ENCODE results near the gene SQSTM1.
"Not testable (repeated sequence)": the region's sequence is repeated elsewhere in the genome, so short reads cannot be mapped to it uniquely, and the experiment has no call there.

Gene SQSTM1

DNA sequence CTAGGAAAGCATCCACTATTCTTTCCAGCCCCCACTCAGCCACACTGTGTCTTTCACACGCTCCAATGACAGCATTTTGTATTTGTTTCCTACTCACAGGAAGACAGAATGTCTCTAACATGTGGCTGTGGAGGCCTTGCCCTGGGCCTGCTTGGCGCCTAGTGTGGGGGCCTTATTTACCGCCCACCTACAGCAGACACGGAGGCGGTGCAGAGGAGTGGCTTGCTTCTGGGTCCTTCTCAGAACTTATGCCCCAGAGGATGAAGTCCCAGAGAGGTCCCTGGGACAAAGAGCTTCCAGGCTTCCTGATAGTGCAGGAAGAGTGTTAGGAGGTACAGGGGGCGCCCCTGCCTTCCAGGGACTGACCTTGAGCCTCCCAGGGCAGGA, 46.4 kb downstream of the SQSTM1 start:
- H3K4me1 ChIP-seq (ENCODE audit: control insufficient read depth, insufficient read depth, low read length, poor library complexity, severe bottlenecking): no peaks in the 10 kb centered on the region
- H3K27me3 ChIP-seq (replicated peaks; ENCODE audit: control insufficient read depth, insufficient read depth, low read length, poor library complexity, severe bottlenecking): no peaks in the 10 kb centered on the region
- no peak overlapping the region for H3K27ac ChIP-seq (ENCODE audit: insufficient read depth, low read length, poor library complexity, severe bottlenecking)
- H3K4me3 ChIP-seq (ENCODE audit: insufficient read depth, low read depth, low read length, poor library complexity, severe bottlenecking): no peak overlapping the region
- no peak for DNase-seq
- peaks cover 12% of the 10 kb centered on the region for H3K36me3 ChIP-seq (ENCODE audit: control insufficient read depth, insufficient read depth, low read length)
- no peaks in the 10 kb centered on the region for H3K9me3 ChIP-seq (ENCODE audit: control insufficient read depth, low read length)

DNA sequence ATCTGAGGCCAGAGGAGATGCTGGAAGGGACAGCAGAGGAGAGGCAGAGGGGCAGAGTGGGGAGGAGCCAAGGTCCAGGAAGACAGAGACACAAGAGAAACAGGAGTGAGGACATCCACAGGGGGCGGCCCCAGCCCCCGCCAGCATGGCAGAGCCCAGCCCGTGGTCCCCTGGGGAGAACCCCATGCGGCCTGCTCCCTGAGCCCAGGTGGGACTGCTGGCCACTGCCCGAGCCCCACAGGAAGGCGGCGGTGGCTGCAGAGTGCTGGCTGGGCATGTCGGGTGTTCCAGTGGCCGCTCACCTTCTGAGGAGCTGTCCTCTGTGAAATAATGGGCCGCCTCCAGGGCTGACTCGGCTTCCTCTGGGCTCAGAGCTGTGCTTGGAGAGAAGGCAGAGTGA, 46.8 kb downstream of the SQSTM1 start:
- Histone ChIP-seq H3K9me3 (ENCODE audit: control insufficient read depth, low read length) (no peaks in the 10 kb centered on the region), H3K4me3 (ENCODE audit: insufficient read depth, low read depth, low read length, poor library complexity, severe bottlenecking) (no peak overlapping the region), H3K36me3 (ENCODE audit: control insufficient read depth, insufficient read depth, low read length) (peaks cover 12% of the 10 kb centered on the region), H3K4me1 (ENCODE audit: control insufficient read depth, insufficient read depth, low read length, poor library complexity, severe bottlenecking) (no peaks in the 10 kb centered on the region), H3K27me3 (replicated peaks; ENCODE audit: control insufficient read depth, insufficient read depth, low read length, poor library complexity, severe bottlenecking) (no peaks in the 10 kb centered on the region), H3K27ac (ENCODE audit: insufficient read depth, low read length, poor library complexity, severe bottlenecking) (no peak overlapping the region)
- DNase-seq: no peak

GRCh38 chr5:179868541-179868940, 47.8 kb downstream of the SQSTM1 start:
- H3K36me3 ChIP-seq (ENCODE audit: control insufficient read depth, insufficient read depth, low read length): peaks cover 19% of the 10 kb centered on the region
- no peak overlapping the region for H3K4me3 ChIP-seq (ENCODE audit: insufficient read depth, low read depth, low read length, poor library complexity, severe bottlenecking)
- no peaks in the 10 kb centered on the region for H3K4me1 ChIP-seq (ENCODE audit: control insufficient read depth, insufficient read depth, low read length, poor library complexity, severe bottlenecking)
- H3K27ac ChIP-seq (ENCODE audit: insufficient read depth, low read length, poor library complexity, severe bottlenecking): no peak overlapping the region
- no peaks in the 10 kb centered on the region for H3K9me3 ChIP-seq (ENCODE audit: control insufficient read depth, low read length)
- DNase-seq: no peak
- no peaks in the 10 kb centered on the region for H3K27me3 ChIP-seq (replicated peaks; ENCODE audit: control insufficient read depth, insufficient read depth, low read length, poor library complexity, severe bottlenecking)

- H3K27ac ChIP-seq (ENCODE audit: insufficient read depth, low read length, poor library complexity, severe bottlenecking): no peak overlapping the region
- H3K4me3 ChIP-seq (ENCODE audit: insufficient read depth, low read depth, low read length, poor library complexity, severe bottlenecking): no peak overlapping the region
- no peaks in the 10 kb centered on the region for H3K9me3 ChIP-seq (ENCODE audit: control insufficient read depth, low read length)
- H3K36me3 ChIP-seq (ENCODE audit: control insufficient read depth, insufficient read depth, low read length): peaks cover 24% of the 10 kb centered on the region
- no peaks in the 10 kb centered on the region for H3K27me3 ChIP-seq (replicated peaks; ENCODE audit: control insufficient read depth, insufficient read depth, low read length, poor library complexity, severe bottlenecking)
- H3K4me1 ChIP-seq (ENCODE audit: control insufficient read depth, insufficient read depth, low read length, poor library complexity, severe bottlenecking): no peaks in the 10 kb centered on the region
- DNase-seq: no peak
These were observed 48.4 kb downstream of the SQSTM1 start for GRCh38 chr5:179869101-179869500.

GRCh38 chr5:179869641-179870402, 49.1 kb downstream of the SQSTM1 start:
- H3K27ac ChIP-seq (ENCODE audit: insufficient read depth, low read length, poor library complexity, severe bottlenecking): no peak overlapping the region
- H3K4me1 ChIP-seq (ENCODE audit: control insufficient read depth, insufficient read depth, low read length, poor library complexity, severe bottlenecking): no peaks in the 10 kb centered on the region
- no peak for DNase-seq
- no peaks in the 10 kb centered on the region for H3K9me3 ChIP-seq (ENCODE audit: control insufficient read depth, low read length)
- H3K4me3 ChIP-seq (ENCODE audit: insufficient read depth, low read depth, low read length, poor library complexity, severe bottlenecking): no peak overlapping the region
- peaks cover 31% of the 10 kb centered on the region for H3K36me3 ChIP-seq (ENCODE audit: control insufficient read depth, insufficient read depth, low read length)
- H3K27me3 ChIP-seq (replicated peaks; ENCODE audit: control insufficient read depth, insufficient read depth, low read length, poor library complexity, severe bottlenecking): no peaks in the 10 kb centered on the region

- peaks cover 36% of the 10 kb centered on the region for H3K36me3 ChIP-seq (ENCODE audit: control insufficient read depth, insufficient read depth, low read length)
- H3K4me3 ChIP-seq (ENCODE audit: insufficient read depth, low read depth, low read length, poor library complexity, severe bottlenecking): no peak overlapping the region
- no peak for DNase-seq
- no peaks in the 10 kb centered on the region for H3K4me1 ChIP-seq (ENCODE audit: control insufficient read depth, insufficient read depth, low read length, poor library complexity, severe bottlenecking)
- no peaks in the 10 kb centered on the region for H3K9me3 ChIP-seq (ENCODE audit: control insufficient read depth, low read length)
- no peaks in the 10 kb centered on the region for H3K27me3 ChIP-seq (replicated peaks; ENCODE audit: control insufficient read depth, insufficient read depth, low read length, poor library complexity, severe bottlenecking)
- H3K27ac ChIP-seq (ENCODE audit: insufficient read depth, low read length, poor library complexity, severe bottlenecking): no peak overlapping the region
These were observed 49.7 kb downstream of the SQSTM1 start for GRCh38 chr5:179870403-179870903.

DNA sequence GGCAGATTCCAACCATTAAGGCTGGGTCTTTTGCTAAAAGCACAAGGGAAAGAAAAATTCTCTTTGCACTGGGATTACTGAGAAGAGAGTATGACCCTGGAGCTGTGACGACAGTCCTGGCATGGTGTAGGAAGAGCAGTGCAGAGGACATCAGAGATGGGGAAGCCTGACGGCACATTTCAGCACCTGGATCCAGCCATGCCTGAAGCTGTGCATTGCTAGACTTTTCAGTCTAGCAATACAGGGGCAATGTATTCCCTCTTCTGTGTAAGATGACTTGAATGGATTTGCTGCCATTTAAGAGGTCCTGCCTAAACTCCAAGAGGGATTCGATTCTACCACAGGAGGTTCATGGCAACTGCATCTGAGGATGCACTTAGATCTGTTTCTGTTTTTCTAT, 50.2 kb downstream of the SQSTM1 start:
- DNase-seq: no peak
- no peaks in the 10 kb centered on the region for H3K9me3 ChIP-seq (ENCODE audit: control insufficient read depth, low read length)
- H3K4me1 ChIP-seq (ENCODE audit: control insufficient read depth, insufficient read depth, low read length, poor library complexity, severe bottlenecking): no peaks in the 10 kb centered on the region
- H3K27me3 ChIP-seq (replicated peaks; ENCODE audit: control insufficient read depth, insufficient read depth, low read length, poor library complexity, severe bottlenecking): no peaks in the 10 kb centered on the region
- H3K4me3 ChIP-seq (ENCODE audit: insufficient read depth, low read depth, low read length, poor library complexity, severe bottlenecking): no peak overlapping the region
- H3K36me3 ChIP-seq (ENCODE audit: control insufficient read depth, insufficient read depth, low read length): peaks cover 36% of the 10 kb centered on the region
- H3K27ac ChIP-seq (ENCODE audit: insufficient read depth, low read length, poor library complexity, severe bottlenecking): no peak overlapping the region

GRCh38 chr5:179871533-179871932, 50.8 kb downstream of the SQSTM1 start:
- H3K9me3 ChIP-seq (ENCODE audit: control insufficient read depth, low read length); H3K4me1 ChIP-seq (ENCODE audit: control insufficient read depth, insufficient read depth, low read length, poor library complexity, severe bottlenecking); H3K27ac ChIP-seq (ENCODE audit: insufficient read depth, low read length, poor library complexity, severe bottlenecking); DNase-seq; H3K4me3 ChIP-seq (ENCODE audit: insufficient read depth, low read depth, low read length, poor library complexity, severe bottlenecking); H3K27me3 ChIP-seq (replicated peaks; ENCODE audit: control insufficient read depth, insufficient read depth, low read length, poor library complexity, severe bottlenecking): not testable (repeated sequence)
- peaks cover 42% of the 10 kb centered on the region for H3K36me3 ChIP-seq (ENCODE audit: control insufficient read depth, insufficient read depth, low read length)

- no peak for DNase-seq
- Histone ChIP-seq H3K36me3 (ENCODE audit: control insufficient read depth, insufficient read depth, low read length) (peaks cover 42% of the 10 kb centered on the region), H3K4me3 (ENCODE audit: insufficient read depth, low read depth, low read length, poor library complexity, severe bottlenecking) (no peak overlapping the region), H3K27me3 (replicated peaks; ENCODE audit: control insufficient read depth, insufficient read depth, low read length, poor library complexity, severe bottlenecking) (no peaks in the 10 kb centered on the region), H3K4me1 (ENCODE audit: control insufficient read depth, insufficient read depth, low read length, poor library complexity, severe bottlenecking) (no peaks in the 10 kb centered on the region), H3K9me3 (ENCODE audit: control insufficient read depth, low read length) (no peaks in the 10 kb centered on the region), H3K27ac (ENCODE audit: insufficient read depth, low read length, poor library complexity, severe bottlenecking) (no peak overlapping the region)
These were observed 51.5 kb downstream of the SQSTM1 start for GRCh38 chr5:179872055-179872827.
